Germinal center (tissue), 1 donor: ENCODE results near the gene ZSCAN9.

Source experiments
- DNase-seq: peaks from one replicate; pipeline ENCODE4 v3.0.0; 2012; ENCODE audit warnings: mixed read lengths, low spot score

The ZSCAN9 gene

DNA sequence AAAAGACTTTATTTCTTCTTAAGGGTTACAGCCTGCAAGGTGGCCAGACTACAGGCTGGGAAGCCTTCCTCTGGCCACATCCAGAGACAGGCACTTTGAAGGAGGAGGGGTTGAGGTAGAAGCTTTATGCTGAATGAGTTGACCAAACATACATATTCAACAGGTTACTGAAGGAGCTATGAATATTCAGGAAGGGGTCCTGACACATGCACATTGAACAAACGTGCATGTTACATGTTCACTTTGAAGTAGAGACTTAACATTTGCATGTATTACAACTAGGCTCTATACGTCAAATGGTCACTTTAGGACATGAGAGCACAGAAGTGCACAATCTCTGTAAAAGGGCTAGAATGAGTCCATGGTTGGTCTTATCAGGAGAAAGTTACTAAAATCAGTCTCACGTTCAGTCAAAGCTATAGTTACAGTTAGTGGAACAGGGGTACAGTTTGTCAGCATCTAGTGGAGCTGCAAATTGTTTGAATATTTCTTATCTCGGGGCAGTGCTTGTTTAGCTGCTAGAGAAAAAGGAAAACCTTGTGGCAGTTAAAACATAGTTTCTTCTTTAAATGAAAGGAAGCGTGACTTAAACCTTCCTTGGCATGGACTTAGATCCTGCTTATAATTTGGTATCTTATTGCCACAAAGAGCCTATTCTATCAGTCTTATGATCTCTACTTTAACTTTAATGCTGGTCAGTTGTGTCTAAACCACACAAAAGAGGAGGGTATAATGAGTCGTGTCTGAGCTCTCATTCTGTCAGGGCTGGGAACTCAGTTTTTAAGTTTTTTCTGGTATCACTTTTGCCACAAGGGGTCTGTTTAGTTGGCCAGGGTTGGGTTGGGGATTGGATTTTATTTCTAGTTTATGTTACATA lies 4.6 kb upstream of the ZSCAN9 start:
- DNase-seq = no peak

DNA sequence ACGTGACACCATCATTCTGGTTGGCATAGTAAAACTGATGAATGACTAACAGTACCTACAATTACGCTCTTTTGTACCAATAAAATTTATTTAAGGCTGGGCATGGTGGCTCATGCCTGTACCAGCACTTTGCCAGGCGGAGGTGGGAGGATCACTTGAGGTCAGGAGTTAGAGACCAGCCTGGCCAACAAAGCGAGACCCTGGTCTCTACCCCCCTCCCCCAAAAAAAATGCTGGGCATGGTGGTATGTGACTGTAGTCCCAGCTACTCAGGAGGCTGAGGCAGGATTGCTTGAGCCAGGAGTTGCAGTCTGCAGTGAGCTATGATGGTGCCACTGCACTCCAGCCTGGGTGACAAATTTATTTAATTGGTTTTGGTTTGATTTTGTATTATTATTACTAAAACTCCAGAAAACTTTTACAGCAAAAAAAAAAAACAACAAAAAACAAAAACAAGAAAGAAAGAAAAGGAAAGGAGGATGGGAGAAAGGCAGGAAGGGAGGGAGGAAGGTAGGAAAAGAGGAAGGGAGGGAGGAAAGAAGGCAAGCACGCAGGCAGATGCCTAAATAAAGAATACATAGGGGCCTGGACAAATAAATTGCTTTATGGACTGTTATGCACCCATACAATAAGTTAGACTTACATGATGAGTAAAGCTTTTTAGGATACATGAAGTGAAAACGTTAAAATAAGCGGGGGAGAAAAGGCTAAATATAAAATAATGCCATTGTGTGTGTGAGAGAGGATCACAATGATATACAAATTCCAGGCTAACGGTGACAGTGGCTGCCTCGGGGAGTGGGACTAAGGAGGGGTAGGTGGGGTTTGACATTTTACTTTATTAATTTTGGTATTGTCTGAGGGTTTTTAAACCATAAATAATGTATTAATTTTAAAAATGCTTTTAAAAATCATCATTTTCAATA lies 682 bp upstream of the ZSCAN9 start:
- no peak for DNase-seq

DNA sequence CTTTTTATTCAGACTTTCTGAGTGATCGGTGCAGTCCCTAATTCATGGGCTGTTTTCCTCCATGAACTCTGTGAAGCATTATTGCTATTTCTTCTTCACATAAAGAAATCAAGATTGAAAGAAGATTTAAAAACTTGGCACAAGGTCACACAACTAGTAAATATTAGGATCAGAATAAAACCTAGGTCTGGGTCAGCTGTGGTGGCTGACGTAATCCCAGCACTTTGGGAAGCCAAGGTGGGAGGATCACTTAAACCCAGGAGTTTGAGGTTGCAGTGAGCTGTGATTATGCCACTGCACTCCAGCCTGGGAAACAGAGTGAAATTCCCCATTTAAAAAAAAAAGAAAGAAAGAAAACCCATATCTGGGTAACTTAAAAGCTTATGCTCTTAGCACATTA lies 1.4 kb downstream of the ZSCAN9 start:
- DNase-seq = no peak

DNA sequence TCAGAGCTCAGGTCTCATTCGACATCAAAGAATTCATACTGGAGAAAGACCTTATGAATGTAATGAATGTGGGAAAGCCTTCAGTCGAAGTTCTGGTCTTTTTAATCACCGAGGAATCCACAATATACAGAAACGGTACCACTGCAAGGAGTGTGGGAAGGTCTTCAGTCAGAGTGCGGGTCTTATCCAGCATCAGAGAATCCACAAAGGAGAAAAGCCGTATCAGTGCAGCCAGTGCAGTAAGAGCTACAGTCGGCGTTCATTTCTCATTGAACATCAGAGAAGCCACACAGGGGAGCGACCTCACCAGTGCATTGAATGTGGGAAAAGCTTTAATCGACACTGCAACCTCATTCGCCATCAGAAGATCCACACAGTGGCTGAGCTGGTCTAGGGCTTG lies 7.7 kb downstream of the ZSCAN9 start:
- DNase-seq = no peak

DNA sequence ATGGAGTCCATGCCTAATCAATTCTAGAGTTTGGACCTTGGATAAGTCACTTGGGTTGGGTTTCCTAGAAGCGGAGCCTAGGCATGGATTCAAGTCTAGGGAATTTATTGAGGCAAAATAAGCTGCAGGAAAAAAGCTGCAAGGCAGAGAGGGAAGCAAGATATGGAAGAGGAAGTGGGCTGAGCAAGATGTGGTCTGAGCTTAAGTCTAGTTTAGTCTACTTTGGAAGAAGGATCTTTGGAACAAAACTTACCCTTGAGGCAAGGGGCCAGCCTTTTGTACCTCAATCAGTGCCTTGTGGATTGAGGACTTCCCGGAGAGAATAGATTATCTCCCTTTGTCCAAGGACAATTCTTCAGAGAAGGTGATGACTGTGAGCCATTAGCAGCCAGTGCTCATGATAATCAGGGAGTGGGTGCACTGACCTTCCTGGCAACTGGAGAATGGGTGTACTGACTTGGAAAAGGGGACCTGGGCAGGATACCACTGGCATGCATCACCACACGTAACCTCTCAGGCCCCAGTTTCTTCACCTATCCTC lies 10.9 kb downstream of the ZSCAN9 start:
- no peak for DNase-seq

DNA sequence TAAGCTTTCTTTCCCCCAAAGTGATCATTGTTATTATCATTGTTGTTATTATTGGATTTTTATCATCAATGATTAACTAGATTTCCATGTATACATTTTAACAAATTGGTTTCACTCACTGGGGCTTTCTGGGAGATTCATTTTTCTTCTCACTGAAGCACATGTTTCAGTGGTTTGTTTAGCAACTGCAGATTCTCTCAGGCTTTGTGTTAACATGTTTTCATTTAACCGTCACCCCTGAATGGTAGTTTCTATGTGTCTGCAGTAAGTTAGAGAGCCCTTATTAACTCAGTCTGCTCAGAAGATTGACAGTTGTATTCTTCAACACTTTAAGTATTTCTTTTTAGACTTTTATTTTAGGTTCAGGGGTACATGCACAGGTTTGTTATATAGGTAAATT lies 14.6 kb downstream of the ZSCAN9 start:
- no peak for DNase-seq

DNA sequence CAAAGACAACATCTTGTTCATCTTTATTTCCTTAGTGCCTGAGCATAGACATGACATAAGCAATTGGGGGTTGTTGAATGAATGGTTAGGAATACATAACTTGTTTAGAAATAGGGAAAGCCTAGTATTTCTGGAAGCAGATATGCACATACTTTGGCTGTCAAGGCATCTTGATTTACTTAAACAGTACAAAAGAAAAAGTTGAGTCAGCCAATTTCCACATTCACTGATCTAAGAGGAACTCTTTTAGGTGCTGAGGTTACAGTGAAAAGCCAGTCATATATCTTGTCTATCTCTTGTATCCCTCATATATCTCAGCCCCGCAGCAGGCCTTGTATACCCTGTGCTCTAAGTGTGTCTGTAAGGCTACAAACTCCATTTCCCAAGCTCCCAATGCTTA lies 15.4 kb downstream of the ZSCAN9 start:
- DNase-seq = no peak

DNA sequence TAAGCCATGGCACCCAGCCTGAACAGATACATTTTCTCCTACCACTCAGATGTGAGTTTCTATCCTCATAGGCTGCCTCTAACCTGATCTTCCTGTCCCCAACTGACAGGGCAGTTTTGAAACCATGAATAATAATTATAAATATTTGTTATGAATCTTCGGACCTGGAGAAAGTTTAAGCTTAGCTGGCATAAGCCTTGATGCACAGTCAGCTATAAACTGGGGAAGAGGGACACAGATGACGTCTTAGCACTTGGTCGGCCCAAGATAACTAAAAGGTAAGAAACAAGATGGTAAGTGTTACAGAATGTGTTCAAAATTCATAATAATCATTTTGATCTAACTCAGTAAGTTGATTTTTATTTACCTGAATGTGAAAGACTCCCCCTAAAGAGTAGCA lies 18.9 kb downstream of the ZSCAN9 start:
- no peak for DNase-seq

DNA sequence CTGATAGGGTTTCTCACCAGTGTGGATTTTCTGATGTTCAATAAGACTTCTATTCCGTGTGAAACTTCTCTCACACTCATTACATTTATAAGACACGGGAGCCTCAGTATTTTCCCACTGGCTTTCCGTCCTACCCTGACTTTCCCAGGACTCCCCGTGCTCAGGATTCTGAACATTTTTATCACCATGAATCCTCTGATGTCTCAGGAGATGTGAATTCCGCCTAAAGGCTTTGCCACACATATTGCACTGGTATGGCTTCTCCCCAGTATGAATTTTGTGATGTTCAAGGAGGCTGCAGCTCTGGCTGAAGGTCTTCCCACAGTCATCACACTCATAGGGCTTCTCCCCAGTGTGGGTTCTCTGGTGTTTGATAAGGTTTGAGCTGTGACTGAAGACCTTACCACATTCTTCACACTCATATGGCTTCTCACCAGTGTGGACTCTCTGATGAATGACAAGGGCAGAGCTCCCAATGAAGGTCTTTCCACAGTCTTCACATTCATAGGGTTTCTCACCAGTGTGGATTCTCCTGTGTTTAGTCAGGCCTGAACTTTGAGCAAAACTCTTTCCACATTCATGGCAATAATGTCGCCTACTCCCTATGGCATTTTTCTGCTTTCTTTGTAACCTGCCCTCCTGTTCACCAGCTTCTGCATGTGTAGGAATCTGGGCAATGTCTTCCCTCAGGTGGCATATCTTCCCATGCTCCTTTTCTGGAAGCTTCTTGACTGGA lies 20.3 kb downstream of the ZSCAN9 start:
- DNase-seq = no peak

DNA sequence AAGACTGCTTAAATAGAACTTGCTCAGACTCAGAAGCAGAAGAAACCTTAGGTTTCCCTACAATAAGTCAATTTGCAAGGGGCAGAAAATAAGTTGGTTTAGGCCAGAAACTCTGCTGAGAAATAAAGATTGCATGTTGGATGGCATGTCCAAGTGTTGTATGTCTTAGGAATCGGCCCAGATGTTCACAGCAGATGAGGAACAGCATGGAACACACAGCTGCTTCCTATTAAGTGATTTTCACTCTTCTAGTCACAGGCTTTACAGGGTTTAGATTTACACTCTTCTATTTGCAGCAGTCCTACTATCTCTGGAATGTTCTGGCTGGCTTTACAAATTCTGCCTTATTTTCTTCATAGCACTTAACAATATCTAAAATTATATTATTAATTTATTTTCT lies 23.8 kb downstream of the ZSCAN9 start:
- DNase-seq = no peak

DNA sequence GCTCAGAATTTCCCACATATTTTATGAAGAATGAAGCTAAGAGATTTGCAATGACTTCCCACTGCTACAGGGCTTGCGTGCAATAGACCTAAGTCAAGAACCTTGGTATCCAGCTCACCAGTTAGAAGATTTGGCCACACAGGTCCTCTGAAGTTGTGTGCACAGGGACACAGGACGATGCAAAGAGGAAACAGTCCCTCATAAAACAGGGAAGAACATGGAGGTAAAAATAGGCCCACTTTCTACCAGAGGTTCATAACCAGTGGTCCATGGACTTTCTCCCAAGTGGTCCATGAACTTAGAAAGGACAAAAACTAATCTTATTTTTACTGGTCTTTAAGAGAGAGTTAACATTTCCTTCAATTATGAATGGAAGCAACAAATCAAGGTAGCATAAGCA lies 25.7 kb downstream of the ZSCAN9 start:
- no peak for DNase-seq

DNA sequence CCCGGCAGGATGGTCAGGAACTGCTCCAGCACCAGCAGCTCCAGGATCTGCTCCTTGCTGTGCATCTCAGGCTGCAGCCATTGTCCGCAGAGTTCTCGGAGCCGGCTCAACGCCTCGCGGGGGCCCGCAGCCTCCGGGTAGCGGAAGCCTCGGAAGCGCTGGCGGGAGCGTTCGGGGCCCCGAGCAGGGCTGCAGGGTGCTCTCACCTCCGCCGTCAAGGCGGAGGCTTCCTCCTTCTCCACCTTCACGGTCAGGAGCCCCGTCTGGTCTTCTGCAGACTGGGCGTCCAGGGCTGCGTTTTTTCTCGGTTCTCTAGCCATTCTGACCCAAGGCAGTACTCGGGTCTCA lies 26.6 kb downstream of the ZSCAN9 start:
- peak; percentile 50 for DNase-seq

DNA sequence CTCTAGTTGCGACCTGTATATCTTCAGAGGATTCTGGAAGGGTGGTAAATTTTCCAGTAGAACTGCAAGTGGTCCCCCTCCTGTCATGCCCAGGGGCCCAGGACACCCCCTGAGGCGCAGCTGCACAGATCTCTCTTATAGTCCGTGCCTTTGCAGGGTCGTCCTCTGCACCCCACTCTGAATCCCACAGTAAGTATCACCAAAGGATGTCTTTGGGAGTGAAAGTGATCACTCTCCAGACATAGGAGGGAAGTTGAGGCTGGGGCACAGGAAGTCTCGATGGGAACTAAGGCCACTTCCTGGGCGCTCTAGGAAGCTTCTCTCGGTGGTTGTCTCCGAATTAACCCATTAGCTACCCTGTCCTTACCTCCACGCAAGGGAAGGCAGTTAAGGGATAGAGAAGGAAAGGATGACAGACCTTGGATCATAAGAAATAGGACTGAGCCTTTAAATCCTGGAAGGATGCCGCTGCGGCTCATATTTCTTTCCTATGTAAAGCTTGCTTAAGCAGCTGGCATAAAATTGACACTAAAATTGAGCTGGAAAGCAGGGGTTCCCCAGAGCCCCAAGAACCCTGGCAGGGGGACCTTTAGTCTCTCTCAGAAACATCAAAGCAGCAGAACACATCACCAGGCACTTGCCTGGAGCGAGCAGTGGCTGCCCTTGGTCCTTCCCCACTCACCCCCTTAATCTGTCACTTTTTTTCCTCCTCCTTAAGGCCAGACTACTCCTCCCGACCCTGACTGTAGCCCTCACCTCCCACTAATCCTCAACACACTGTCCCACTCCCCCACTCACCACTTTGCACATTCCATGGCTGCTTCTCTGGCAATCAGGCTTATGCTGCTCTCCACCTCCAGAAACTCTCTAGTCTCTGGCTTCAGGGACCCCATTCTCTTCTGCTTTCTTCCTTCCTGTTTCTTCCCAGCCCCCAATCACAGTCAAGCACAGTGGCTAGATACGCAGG lies 27.2 kb downstream of the ZSCAN9 start, which contains the start of gene ZKSCAN4:
Gene ZKSCAN4 (minus strand): TSS at position 261 of the 967 bp plus-strand sequence. CDS start 289 bp downstream, outside the sequence.
- DNase-seq = peak; percentile 71

DNA sequence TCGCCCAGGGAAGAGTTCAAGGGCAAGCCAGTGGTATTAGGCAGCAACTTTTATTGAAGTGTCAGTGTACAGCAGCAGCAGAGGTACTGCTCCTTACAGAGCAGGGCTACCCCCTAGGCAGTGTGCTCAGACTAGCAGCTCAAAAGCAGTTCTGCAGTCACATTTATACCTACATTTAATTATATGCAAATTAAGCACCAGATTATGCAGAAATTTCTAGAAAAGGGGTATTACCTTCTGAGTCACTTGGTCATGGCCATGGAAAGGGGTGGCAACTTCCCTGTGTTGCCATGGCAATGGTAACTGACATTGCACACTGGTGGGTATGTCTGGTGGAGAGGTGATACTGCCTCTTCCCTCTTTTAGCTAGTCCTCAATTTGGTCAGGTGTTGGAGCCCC lies 29.0 kb downstream of the ZSCAN9 start:
- no peak for DNase-seq

DNA sequence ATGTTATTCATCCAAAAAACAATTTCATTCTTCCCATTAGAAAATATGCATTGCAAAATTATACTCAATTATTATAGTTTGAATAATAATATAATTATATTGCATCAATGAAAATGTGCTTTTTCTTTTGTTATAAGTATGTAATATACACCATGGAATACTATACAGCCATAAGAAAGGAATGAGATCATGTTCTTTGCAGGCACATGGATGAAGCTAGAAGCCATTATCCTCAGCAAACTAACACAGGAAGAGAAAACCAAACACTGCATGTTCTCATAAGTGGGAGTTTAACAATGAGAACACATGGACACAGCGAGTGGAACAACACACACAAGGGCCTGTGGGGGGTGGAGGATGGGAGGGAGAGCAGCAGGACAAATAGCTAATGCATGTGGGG lies 32.0 kb downstream of the ZSCAN9 start:
- DNase-seq = no peak

DNA sequence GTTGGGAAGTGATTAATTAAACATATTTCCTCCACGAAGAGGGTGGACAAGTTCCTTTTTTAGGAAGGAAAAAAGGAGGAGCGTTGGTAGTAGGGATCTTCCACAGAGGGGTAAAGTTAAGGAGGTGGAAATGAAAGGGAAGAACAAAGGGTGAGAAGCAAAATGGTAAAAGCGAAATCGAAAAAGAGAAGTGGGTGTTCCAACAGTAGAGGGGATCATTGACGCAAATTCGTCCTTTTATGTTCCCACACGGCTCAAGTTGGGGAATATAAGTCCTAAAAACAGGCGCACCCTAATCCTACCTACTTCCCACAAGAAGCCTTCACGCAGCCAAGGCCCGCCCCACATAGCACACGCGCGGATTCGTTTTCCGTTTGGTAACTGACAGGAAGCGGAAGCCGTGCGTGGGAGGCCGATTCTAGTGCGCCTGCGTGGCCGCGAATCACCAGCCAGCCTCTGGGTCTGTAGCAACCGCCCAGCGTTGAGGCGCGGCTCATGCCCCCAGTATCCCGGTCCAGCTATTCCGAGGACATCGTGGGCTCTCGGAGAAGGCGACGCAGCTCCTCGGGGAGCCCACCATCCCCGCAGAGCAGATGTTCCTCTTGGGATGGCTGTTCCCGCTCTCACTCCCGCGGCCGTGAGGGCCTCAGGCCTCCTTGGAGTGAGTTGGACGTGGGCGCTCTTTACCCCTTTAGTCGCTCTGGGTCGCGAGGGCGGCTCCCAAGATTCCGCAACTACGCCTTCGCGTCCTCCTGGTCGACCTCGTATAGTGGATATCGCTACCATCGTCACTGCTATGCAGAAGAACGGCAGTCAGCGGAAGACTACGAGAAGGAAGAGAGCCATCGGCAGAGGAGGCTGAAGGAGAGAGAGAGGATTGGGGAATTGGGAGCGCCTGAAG lies 34.1 kb downstream of the ZSCAN9 start, which contains the start of gene NKAPL:
Gene NKAPL (plus strand): TSS at position 421 of the 901 bp plus-strand sequence. CDS start 75 bp downstream, at position 496.
- peak; percentile 43 for DNase-seq

DNA sequence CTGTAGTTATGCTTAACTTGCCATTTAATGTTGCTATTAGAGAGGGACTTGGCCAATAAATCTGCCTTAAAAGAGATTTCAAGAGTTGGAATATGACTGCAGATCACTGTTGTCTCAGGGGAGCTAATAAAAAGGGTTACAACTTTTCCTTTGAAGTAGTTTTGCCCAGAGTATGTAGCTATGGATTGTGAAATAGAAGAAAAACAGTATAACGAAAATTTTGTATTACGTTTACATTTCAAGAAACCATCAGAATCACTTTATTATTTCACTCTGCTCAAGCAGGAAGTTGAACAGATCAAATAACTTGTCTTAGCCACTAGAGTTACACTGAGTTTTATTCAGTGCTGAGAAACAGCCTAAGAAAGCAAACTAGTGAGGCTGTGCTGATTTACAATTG lies 38.8 kb downstream of the ZSCAN9 start:
- DNase-seq = no peak

DNA sequence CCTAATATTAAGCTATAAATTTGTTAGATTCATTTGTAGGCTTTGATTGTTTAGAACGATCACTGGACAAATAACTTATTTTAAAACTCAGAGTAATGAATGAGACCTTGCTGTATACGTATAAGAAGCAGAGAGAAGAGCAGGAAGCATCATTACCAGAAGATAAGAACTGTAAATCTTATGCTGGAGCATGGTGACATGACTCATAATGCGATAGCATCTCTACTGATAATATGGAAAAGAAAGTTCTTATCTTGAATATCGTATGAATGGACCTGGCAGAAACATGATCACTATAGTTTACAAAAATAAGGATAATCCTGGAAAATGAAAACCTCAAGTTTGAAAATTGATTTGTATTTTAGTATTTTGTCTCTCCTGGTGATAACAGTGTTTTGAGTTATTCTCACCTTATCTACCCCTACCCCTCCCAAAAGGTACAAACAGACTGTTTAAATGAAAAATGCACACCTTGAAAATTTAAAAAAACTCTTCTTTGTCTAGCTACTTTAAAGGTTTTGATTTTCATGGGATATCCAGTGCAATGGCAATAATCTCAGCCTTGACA lies 39.8 kb downstream of the ZSCAN9 start:
- DNase-seq = no peak

DNA sequence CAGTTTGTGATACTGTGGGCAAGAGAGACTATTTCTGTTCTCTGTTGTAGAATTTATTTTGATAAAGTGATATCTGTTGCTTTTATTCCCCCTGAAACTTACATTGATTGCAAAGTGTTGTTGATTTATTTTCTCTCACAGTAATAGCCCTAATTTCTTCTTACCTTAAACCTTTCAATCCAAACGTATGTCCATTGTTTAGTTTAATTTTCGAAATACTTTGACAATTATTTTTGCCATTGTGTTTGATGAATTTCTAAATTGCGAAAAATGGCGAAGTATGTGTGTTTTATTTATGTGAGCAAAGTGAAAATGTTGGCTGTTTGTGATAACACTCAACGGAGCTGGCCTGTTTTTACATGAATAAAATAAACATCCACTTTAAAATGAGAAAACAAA lies 41.5 kb downstream of the ZSCAN9 start:
- no peak for DNase-seq
